Stimulated activated CD4-positive, alpha-beta T cell treated with anti-CD3 and anti-CD28 coated beads, Interleukin-2, amount 100 ng/mL, for 4 hours (primary cell): ENCODE measurements around the gene DRAM2.

Source experiments
- DNase-seq: peaks from one replicate; pipeline ENCODE4 v3.0.0-alpha.2; 2020; ENCODE audit warnings: low read depth

Gene DRAM2

DNA sequence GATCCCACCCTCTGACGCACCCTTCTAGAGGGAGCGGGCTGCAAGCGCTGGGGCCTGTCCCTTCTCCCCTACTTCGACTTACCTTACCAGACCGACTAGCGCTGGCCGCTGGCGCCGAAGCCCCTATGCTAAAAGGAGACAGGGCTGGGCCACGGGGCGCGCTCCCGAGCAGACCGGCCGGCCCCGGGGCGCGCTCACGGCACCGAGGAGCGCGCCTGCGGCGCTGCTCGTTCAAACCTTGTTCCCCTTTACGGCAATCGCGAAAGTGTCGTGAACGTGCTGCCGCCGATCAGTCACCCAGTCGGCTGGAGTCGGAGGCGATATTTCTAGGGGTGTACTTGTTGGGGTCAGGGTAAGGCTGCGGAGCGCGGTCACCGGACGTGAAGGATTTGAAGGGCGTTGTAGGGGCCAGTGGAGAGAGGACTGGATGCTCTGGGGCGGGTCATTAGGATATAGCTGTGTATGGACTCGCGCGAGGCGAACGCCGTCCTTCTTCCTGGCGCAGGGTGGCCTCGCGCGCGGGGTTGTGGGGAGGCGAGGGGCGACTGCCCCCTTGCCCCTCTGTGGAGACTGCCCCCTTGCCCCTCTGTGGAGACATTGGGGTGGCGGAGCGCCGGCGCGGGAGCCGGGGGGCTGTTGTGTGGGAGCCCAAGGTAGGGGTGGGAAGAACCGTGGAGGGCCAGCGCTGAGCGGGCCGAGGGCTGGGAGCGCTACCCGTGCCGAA lies at the start of gene DRAM2, which contains the start of gene CEPT1:
DRAM2 (minus strand) TSS at position 138 of the 724 bp plus-strand sequence. CDS start 8,539 bp downstream, outside the sequence.
CEPT1 (plus strand) TSS at position 268 of the 724 bp plus-strand sequence. CDS start 7,492 bp downstream, outside the sequence.
- DNase-seq = peak; percentile 89

DNA sequence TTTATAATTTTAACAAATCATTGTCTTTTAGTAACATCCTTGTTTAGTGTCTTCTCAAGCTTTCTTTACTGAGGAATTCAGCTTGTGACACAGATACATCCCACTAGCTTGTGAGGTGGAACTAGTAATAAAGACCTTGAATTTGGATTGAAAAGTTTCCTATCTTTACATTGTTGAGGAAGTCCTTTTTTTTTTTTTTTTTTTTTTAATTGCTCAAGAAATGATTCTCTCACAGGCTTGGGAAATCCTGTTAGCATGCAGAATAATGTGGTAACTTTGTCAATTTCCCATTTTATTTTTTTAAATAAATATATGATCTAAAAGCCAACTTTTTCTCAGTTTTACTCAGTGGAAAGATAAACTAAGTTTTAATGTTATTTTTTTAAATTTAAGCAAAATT lies 44.8 kb upstream of the DRAM2 start:
- no peak for DNase-seq

DNA sequence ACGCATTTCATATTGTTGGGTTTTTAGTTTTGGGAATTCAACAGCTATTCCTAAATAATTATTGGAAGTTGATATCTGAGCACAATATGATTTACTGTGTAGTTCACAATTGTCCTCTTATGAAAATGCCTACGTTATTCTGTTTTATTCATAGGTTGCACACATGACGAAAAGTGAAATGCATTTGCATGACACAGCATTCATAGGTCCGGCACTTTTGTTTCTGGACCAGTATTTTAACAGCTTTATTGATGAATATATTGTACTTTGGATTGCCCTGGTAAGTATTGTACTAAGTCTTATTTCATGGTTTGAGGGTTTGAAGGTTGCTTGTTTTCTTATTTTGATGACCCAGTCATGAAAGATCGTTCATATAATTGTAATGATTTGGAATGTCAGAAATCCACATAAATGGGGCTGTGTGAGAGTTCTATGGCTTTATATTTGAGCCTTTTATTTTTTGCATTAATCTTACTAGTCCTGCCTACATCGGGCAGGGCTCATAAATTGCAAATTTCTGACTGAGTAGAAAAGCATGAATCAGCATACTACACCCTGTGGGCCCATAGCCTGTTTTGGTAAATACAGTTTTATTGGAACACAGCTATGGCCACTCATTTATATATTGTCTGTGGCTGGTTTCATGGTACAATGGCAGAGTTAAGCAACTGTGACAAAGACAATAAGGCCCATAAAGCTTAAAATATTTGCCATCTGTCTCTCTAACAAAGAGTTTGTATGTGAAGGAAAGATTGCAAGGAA lies 43.6 kb upstream of the DRAM2 start:
- DNase-seq = no peak

DNA sequence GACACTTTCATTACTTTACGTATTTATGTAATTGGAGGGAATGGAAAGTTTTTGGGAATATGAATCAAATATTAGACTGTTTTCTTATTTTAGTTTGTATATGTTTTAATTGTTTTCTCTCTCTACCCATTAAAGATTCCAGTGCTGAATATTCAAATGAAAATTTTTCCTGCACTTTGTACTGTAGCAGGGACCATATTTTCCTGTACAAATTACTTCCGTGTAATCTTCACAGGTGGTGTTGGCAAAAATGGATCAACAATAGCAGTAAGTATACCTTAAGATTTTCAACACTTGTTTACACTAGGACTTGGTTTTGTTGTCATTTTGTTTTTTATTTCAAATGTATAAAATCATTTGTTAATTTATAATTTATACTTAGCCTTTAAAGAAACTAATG lies 42.2 kb upstream of the DRAM2 start:
- DNase-seq = no peak

DNA sequence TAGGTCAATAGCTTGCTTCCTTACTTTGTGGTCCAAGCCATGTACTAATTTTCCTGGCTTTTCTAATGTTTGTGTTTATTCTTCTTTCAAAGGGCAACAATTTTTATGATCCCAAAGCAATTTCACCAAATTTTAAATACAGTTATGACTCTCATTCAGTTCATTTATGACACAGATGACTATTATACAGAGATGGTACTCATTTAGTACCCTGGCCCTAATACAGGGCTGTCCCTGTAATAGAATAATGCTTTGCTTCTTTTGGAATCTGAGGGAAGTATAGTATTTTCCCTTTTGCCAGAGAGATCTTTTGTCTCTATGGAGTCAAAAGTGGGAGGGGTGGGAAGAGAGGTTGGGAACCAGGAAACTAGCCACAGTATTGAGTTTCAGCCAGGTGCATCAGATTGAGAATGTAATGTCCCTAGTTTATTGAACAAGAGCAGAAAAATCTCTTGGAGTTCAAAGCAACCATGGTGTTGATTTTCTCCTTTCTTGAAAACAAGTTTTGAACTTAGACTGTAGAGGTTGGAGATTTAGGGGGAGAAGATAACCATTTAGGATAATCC lies 40.2 kb upstream of the DRAM2 start:
- no peak for DNase-seq

DNA sequence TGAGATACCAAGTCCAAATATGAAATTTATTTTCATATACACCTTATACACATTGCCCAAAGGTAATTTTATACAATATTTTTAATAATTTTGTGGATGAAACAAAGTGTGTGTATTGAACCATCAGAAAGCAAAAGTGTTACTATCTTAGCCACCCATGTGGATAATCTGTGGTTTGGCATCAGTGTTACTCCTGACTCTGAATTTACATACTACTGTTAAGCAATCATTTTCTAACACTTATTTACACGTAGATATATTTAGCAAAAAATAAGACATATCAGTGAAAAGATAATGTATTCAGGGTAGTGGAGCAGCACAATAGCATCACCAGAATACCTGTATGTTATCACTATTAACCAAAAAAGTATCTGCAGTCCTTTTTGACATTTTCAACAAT lies 36.8 kb upstream of the DRAM2 start:
- no peak for DNase-seq

DNA sequence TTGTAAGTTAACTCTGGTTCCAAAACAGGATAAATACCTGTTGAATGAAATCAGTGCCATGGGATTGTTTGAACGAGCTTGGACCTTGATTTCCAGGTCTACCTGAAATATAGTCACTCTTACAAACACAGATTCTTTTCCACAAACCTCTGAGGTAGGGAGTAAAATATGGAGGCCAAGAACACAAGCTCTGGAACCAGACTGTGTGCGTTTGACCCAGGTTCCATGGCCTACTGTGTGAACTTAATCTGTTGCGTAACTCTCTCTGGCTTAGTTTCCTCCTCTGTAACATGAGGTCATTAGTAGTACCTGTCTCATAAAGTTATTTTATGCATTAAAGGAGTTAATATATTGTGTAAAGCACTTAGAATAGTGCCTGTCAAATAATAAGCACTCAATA lies 35.5 kb upstream of the DRAM2 start:
- DNase-seq = no peak

DNA sequence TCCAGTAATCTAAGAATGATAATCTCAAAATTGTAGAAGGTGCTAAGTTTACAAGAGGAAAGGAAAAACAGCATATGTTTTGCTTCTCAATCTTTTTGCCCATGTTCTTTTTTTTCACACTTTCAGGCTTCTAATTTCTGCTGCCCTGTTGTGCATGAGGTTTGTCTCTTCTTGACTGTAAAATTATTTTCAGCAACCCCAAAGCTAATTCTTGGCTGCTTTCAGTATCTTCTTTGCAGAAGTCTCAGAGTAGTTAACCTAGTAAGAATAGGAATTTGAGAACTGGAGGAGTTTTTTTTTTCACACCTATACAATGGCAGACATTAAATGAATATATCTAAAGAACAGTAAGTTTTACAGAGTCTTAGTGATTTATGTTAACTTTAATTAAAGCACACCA lies 34.2 kb upstream of the DRAM2 start:
- DNase-seq = no peak

DNA sequence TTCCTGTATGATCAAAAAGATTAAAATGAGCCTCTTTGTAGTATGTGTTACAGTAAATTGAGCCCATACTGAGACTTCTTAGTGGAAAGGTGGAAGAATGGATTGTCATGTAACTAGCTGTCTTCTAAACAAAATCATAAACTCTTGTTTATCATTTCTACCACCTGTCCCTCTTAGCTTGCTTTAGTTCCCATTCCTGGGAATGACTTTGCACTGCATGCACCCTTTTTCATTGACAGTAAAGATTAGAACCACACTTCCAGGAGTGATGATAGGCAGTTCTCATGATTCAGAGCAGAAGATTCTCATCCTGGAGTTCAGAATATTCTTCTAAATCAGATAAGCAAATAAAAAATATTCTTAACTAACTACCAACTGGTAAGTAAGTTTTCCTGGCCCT lies 32.6 kb upstream of the DRAM2 start:
- no peak for DNase-seq

DNA sequence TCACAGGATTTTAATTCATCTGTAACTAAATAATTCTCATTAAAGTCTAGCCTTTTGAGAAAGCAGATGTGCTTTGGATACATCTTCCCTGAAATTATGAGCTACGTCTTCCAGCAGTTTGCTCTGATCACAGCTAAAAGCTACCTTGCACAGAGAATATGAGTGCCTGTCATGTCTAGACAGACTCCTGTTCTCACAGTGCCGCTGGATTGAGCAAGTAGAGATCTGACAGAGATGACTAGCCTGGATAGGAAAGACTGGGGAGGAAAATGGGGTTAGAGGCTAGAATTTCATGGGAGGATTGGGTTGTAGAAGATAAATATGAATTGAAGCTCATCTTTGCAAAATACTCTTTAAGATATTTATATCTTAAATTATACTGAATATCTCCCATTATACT lies 24.3 kb upstream of the DRAM2 start:
- no peak for DNase-seq

DNA sequence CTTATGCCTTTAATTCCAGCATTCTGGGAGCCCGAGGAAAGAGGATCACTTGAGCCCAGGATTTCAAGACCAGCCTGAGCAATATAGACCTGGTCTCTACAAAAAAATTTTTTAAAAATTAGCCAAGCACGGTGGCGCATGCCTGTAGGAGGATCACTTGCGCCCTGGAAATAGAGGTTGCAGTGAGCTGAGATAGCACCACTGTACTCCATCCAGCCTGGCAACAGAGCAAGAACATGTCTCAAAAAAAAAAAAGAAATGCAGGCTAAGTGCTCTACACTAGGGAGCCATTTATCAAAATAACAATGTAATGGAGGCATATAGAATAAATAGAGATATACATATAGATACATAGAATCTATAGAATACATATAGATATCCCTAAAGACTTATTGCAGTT lies 23.5 kb upstream of the DRAM2 start:
- no peak for DNase-seq

DNA sequence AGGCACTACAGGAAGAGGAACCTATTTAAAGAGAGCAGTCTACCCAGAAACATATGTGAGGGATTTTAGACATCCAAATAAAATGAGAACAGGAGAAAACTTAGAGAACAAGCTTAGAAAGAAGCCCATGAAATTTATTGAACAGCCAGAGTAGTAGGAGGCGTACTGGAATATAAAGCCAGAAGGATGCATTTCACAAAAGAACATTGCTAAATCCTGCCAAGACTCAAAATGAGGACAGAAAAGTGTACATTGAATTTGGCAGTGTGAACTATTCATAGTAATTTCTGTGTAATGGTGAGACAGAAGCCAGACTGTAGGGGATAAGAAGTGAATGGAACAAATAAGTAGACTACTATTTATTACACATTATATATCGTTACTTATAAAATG lies 22.6 kb upstream of the DRAM2 start:
- DNase-seq = no peak

DNA sequence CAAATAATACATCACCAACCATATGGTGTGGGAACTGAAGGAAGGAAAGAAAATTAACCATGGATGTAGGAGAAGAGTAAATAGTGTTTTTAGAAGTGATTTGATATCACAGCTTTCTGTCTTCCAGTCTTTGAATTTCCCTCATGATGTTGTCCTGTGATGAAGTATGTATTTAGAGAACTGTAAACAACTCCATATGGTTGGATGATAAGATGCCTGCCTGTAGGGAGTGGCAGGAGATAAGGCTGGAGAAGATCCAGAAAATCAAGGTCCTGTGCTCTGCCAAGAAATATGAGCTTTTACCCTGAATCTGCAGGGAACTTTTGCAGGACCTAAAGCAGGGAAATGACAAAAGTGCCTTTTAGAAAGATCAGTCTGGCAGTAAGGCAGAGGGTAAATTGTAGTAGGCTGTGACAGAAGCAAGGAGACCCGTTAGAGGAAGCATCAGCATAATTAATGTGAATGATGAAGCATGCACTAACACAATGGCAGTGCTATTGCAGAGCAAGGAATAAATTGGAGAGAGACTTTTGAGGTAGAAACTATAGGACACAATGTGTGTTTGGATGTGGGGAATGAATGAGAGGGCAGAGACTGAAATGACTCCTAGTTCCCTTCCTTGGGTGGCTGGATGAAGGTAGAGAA lies 22.1 kb upstream of the DRAM2 start:
- DNase-seq = no peak

DNA sequence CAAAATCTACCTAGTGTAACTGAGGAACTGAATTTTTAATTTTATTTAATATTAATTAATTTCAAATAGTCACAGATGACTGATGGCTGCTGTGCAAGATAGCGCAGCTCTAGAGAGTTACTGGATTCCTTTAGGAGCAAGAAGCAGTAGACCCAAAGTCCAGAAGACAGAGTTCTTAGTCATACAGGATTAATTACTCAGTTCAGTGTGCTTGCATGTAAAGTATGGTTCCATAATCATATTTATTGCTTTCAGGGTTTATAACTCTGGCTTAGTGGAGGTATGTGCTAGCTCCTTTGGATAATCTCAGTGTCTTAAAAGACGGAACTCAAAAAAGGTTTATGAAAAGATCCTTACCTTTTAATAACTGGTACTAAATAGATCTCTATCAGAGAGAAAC lies 17.5 kb upstream of the DRAM2 start:
- no peak for DNase-seq

DNA sequence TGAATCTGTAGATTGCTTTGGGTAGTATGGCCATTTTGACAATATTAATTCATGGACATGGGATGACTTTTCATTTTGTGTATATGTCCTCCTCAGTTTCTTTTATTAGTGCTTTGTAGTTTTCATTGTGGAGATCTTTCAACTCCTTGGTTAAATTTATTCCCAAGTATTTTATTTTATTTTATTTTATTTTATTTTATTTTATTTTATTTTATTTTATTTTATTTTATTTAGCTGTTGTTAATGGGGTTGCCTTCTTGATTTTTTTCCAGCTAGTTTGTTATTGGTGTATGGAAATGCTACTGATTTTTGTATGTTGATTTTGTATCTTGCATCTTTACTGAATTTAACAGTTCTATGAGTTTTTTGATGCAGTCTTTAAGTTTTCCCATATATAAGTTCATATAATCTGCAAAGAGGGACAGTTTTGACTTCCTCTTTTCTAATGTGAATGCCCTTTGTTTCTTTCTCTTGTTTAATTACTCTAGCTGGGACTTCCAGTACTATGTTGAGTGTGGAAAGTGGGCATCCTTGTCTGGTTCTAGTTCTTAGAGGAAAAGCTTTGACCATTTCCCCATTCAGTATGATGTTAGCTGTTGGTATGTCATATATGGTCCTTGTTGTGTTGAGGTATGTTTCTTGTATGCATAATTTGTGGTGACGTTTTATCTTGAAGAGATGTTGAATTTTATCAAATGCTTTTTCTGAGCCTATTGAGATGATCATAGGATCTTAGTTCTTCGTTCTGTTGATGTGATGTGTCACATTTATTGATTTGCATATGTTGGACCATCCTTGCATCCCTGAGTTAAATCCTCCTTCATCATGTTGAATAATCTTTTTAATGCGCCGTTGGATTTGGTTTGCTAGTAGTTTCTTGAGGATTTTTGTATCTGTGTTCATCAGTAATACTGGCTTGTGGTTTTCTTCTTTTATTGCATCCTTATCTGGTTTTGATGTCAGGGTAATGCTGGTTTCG lies 14.4 kb upstream of the DRAM2 start:
- DNase-seq = no peak

DNA sequence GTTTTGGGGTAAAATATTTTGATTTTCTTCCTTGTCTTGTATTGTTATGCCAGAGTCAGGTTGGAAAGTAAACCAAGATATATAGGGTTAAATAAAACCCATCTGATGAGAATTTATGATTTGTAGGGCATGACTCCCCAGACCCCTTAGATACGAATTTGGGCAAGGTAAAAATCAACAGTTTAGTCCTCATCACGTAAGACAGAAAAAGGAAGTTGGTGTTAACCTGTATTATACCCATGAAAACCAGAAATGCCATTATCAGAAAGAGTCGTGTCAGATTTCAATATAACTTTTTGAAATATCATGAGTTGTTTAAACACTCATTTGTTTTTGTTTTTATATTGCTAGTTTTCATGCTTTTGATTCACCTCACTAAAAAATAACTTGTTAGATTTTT lies 11.9 kb upstream of the DRAM2 start:
- DNase-seq = no peak

DNA sequence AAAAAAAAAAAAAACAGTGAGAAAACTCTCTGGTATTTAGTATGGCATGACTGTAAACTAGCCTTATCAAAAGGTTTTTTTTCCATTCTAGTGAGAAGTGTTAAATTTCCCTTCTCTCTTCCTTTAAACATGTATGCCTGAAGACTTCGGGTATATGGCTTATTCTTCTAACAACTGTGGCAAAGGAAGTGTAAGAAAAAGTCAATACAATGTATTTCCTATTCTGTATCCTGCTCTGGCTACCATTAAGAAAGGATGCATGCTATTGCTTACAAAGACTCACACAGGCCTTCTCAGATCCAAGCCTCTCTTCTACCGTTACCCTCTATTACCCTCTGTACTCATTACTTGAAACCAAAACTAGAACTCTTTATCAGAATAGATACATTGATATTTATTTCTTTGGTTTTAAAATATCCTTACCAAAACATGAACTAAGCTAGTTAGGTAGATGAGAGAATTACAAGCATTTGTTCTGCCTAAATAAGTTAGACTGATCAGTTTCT lies 8.5 kb upstream of the DRAM2 start:
- no peak for DNase-seq

DNA sequence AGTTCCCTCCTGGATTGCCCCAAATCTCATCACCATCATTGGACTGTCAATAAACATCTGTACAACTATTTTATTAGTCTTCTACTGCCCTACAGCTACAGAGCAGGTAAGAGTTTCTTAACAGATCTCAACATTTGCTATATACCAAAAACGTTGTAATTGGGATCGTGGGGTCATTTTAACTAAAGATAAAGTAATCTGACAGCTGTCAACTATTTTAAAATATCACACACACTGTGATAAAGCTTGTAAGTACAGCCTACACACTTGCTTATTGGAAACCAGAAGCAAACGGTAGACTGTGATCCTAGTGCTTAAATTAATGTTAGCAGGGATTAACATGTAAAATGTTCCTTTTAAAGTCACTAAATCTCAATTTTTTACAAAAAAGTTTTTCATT lies 8.1 kb upstream of the DRAM2 start:
- no peak for DNase-seq

DNA sequence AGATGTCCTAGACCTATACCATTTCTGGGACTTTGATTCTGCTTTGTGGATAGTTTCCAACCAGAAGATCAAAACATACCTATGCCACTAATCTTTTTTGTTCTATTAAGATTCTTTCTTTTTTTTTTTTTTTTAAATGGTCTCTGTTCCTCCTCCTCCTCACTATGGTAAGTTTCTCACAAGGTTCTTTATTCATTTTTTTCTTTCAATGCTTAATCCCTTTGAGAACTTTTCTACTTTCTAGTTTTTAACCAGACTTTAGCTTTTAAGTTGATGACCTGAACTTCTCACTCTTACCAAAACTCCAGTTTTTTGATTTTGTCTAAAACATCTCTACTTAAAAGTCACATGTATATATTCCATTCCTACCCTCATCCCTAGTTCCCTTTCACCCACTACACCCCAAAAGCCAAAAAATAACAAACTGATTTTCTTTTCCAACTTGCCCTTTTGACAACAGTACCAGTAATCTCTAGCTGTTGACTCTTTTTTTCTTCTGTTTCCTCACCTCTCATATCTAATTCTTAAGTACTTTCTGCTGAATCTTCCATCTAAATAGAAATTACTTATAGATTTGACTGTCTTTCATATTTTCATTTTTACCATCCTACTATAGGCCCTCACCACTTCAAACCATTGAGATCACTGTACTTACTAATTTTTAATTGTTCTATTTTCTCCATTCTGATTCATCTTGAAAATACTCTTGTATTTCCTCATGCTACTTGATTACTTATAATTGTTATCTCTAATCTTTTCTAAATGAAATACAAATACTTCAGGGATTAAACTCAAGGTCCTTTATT lies 6.3 kb upstream of the DRAM2 start:
- DNase-seq = no peak

DNA sequence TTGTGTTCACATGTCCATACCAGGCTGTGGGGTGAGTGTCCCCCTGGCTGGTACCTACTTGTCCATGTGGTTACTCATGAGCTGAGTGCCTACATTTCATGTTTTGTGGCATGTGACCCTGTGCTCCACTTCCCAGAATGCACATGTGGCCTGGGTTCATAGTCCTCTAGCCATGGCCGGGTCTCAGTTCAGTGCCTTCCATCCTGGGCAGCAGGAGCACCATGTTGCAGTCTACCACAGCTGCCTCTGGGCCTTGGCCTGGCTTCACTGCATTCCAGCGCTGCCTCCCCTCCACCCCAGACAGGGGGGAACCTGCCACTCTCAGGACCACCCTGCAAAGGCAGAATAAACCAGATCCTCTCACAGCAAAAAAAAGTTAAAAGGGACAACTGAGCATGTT lies 5.6 kb upstream of the DRAM2 start:
- no peak for DNase-seq
